Measurements from ENCODE around the gene DCDC1.

DNA sequence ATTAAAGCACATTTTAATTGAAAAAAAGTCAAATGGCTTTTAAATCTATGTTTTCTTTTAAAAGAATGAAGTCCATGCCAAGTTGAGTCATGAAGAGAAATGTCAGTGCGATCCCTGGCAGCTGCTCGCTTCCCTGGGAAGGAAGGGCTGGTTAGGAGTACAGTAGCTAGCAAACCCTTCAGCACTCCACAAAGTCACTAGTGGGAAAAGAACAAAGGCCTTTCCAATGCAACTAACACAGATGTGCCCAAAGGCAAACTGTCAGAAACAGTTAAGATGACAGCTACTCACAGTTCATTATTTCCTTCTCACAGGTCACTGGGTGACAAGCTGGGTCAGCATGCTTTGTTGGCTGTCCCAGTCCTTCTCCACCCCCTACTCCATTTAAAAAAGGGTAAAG, 308.7 kb downstream of the DCDC1 start:
- TF ChIP-seq RAD21 (IDR thresholded peaks at IDR 0.05; ENCODE audit: low read depth) (no peak), CEBPB (IDR thresholded peaks at IDR 0.05) (no peak), CREB1 (IDR thresholded peaks at IDR 0.05; ENCODE audit: low read depth) (no peak), REST (IDR thresholded peaks at IDR 0.05; ENCODE audit: low read depth) (no peak), EP300 (IDR thresholded peaks at IDR 0.05; ENCODE audit: borderline replicate concordance) (no peak), YY1 (IDR thresholded peaks at IDR 0.05; ENCODE audit: low read depth) (no peak), NFIC (IDR thresholded peaks at IDR 0.05) (no peak), FOXM1 (IDR thresholded peaks at IDR 0.05; ENCODE audit: borderline replicate concordance, low read depth) (no peak), TCF12 (IDR thresholded peaks at IDR 0.05; ENCODE audit: low read depth) (no peak), ZBTB7A (IDR thresholded peaks at IDR 0.05; ENCODE audit: low read depth) (no peak), TAF1 (IDR thresholded peaks at IDR 0.05; ENCODE audit: low read depth) (no peak)

Data from Ishikawa (cell line).